NB4 (cell line): Measurements from ENCODE around the gene ROBO2.

ENCODE experiments used
- DNase-seq: peaks from one replicate; pipeline ENCODE4 v3.0.0; 2010; ENCODE audit warnings: low read depth
- H3K4me3 ChIP-seq: one replicate; pipeline ENCODE4 v1.5.1; 2011; ENCODE audit warnings: mild to moderate bottlenecking, low read depth, low read length, moderate library complexity
- MAX ChIP-seq: IDR thresholded peaks from 2 replicates; pipeline ENCODE4 v1.6.1; 2011; ENCODE audit warnings: low read depth, low read length
- MYC ChIP-seq: IDR thresholded peaks from 2 replicates; pipeline ENCODE4 v1.6.1; 2011; ENCODE audit warnings: low read depth, low read length
- POLR2A ChIP-seq: IDR thresholded peaks from 2 replicates; pipeline ENCODE4 v1.6.1; 2011; ENCODE audit warnings: mild to moderate bottlenecking; ENCODE audit not compliant: insufficient read length; ENCODE audit errors: extremely low read depth
- TF ChIP-seq, protein P1 (sequence below): IDR thresholded peaks from one replicate; pipeline ENCODE4 v1.5.1; 2012; ENCODE audit warnings: low read depth, low read length

ROBO2 gene

DNA sequence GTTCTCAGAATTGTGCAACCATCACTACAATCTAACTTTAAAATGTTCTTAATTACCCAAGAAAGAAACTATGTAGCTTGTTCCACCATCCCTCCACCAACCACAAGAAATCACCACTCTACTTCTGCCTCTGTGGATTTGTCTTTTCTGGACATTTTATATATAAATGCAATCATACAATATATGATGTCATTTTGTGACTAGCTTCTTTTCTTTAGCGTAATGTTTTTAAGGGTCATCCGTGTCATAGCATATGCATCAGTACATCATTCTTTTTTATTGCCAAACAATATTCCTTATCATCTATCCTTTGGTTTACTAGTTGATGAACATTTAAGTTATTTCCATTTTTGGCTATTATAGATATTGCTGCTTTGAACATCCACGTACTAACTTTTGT is 5.8 kb downstream of the ROBO2 start:
- DNase-seq: no peak
- H3K4me3 ChIP-seq: no peak overlapping the region
- TF ChIP-seq MAX (no peak), POLR2A (no peak), MYC (no peak)
- TF ChIP-seq, protein P1, sequence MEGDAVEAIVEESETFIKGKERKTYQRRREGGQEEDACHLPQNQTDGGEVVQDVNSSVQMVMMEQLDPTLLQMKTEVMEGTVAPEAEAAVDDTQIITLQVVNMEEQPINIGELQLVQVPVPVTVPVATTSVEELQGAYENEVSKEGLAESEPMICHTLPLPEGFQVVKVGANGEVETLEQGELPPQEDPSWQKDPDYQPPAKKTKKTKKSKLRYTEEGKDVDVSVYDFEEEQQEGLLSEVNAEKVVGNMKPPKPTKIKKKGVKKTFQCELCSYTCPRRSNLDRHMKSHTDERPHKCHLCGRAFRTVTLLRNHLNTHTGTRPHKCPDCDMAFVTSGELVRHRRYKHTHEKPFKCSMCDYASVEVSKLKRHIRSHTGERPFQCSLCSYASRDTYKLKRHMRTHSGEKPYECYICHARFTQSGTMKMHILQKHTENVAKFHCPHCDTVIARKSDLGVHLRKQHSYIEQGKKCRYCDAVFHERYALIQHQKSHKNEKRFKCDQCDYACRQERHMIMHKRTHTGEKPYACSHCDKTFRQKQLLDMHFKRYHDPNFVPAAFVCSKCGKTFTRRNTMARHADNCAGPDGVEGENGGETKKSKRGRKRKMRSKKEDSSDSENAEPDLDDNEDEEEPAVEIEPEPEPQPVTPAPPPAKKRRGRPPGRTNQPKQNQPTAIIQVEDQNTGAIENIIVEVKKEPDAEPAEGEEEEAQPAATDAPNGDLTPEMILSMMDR: no peak

DNA sequence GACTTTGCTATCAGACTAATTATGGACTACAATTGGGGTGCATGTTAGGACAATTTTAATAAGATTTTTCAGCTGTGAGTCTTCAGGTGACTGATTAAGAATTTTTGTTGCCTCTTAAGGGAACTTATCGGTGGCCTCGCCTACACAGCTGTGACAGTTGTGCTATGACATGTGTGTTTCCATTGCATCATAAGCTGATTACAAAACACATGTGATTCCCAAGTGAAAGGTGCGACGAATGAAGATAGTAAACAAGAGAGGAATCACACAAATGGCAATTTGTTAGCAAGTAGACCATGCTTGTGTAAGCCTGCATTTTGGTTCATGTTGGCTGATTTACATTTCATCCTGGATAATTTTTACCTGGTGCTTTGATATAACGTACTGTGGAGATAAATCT is 8.3 kb downstream of the ROBO2 start:
- DNase-seq: no peak
- TF ChIP-seq MYC (no peak), MAX (no peak), POLR2A (no peak)
- TF ChIP-seq, protein P1: no peak
- H3K4me3 ChIP-seq: no peak overlapping the region

DNA sequence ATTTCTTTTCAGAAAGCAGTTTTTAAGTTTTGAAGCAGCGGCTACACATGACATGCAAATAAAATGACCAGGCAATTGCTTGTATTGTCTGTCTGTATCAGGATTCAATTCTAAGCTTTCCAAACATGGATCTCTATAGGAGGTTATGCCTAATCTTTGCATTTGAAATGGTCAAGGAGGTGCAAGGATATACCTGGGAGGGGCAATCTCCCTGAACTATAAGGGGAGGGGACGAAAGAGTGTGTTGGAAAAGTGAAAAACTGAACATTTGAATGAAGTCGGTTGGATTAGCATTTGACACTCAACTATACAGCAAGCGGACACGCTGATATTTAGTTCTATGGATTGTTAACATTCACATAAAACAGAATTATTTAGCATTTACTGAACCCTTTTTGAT is 11.7 kb downstream of the ROBO2 start:
- no peak overlapping the region for H3K4me3 ChIP-seq
- TF ChIP-seq, protein P1: no peak
- TF ChIP-seq MAX: no peak
- no peak for TF ChIP-seq POLR2A
- TF ChIP-seq MYC: no peak
- no peak for DNase-seq

DNA sequence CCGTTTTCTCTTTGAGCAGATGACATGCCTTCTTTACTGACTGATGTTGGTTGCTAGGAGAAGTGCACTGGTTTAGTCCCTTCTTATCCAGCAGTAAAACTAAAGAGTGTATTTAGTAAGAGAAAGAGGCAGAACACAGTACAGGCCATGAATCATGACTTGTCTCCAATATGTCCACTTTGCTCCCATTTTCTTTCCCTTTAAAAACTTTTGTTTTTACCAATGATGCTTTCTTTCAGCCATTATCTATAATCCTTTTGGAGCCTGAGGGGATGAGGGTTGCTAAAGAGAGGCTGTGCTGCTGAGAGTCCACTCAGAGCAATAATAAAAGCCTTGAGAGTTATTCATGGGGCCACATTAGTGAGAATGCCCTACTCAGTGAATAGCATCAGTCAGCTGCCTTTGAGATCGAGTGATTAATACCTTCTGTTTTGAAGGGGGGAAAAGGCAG is 12.2 kb downstream of the ROBO2 start:
- no peak for DNase-seq
- H3K4me3 ChIP-seq: no peak overlapping the region
- TF ChIP-seq MAX (no peak), POLR2A (no peak), MYC (no peak)
- TF ChIP-seq, protein P1: no peak

- DNase-seq: no peak
- no peak overlapping the region for H3K4me3 ChIP-seq
- TF ChIP-seq POLR2A: no peak
Observed at GRCh38 chr3:77052733-77053670, 13.1 kb downstream of the ROBO2 start.

- TF ChIP-seq MAX (no peak), POLR2A (no peak), MYC (no peak)
- TF ChIP-seq, protein P1: no peak
- H3K4me3 ChIP-seq: no peak overlapping the region
- DNase-seq: no peak
Observed at GRCh38 chr3:77053795-77054194, 13.9 kb downstream of the ROBO2 start.
